K562 (cell line): ENCODE measurements around the gene DUSP28. TPM values are rescaled to one million over a fixed set of nuclear protein-coding genes. Genes with fewer than 3 reads are reported as not detected.

ENCODE experiments used
- HCFC1 ChIP-seq: IDR thresholded peaks from 2 replicates; pipeline ENCODE4 v1.6.1; 2012; ENCODE audit warnings: low read depth, low read length, improper control_type of control experiment
- KDM1A ChIP-seq, 2 experiments: fragments of 450-650 bp; IDR thresholded peaks; 2 replicates each; pipeline ENCODE4 v1.6.1; 2016; ENCODE audit warnings: mild to moderate bottlenecking in 2 of 2
- SIX5 ChIP-seq, 2 experiments: IDR thresholded peaks; 2 replicates each; pipeline ENCODE4 v1.6.1; 2011; ENCODE audit warnings: low read length in 2 of 2, borderline replicate concordance in 1 of 2, low read depth in 1 of 2, mild to moderate bottlenecking in 1 of 2, moderate library complexity in 1 of 2; ENCODE audit not compliant: insufficient read depth in 1 of 2
- polyA plus RNA-seq, 8 experiments: library from polyadenylated mRNA; depleted of rRNA in 4 of 8; stranded (reverse) in 5 of 8; unstranded in 3 of 8; fragments of >200 nt; fragmentation: Nextera tagmentation in 2 of 8; fragmentation: Illumina TruSeq in 1 of 8; extraction: Ambion mirVana in 2 of 8; extraction: Trizol in 1 of 8; gene quantifications; 2 replicates each; pipeline versions ENCODE4 v1.2.1 to v1.2.3, GENCODE V29; 2011 to 2014; ENCODE audit warnings: inconsistent platforms in 1 of 8, missing spikeins in 1 of 8
- total RNA-seq, 7 experiments: library from RNA; depleted of rRNA in 6 of 7; stranded (reverse); fragments of >200 nt in 6 of 7; fragmentation: Illumina TruSeq in 2 of 7; extraction: Trizol in 2 of 7; gene quantifications; 2 replicates each; pipeline versions ENCODE4 v1.2.1 to v1.2.3, GENCODE V29; 2011 to 2021; ENCODE audit warnings: low replicate concordance in 1 of 7
- TF ChIP-seq, protein P1 (sequence below): fragments of 450-650 bp; IDR thresholded peaks from 2 replicates; pipeline ENCODE4 v1.6.1; 2016; ENCODE audit warnings: mild to moderate bottlenecking, moderate library complexity
- TF ChIP-seq, protein P2 (sequence below): fragments of 200-800 bp; sonication (Bioruptor generic); IDR thresholded peaks from 2 replicates; pipeline ENCODE4 v1.6.1; 2017; ENCODE audit warnings: missing genetic modification characterization, missing compliant biosample characterization

DUSP28 gene
- total and polyA plus RNA-seq, 9 of the 15 experiments (the other 6 are each of a cell fraction or from before 2014, with no cell fraction given): 2.8 to 8.1 (median 4.2) TPM

- TF ChIP-seq, protein P1, sequence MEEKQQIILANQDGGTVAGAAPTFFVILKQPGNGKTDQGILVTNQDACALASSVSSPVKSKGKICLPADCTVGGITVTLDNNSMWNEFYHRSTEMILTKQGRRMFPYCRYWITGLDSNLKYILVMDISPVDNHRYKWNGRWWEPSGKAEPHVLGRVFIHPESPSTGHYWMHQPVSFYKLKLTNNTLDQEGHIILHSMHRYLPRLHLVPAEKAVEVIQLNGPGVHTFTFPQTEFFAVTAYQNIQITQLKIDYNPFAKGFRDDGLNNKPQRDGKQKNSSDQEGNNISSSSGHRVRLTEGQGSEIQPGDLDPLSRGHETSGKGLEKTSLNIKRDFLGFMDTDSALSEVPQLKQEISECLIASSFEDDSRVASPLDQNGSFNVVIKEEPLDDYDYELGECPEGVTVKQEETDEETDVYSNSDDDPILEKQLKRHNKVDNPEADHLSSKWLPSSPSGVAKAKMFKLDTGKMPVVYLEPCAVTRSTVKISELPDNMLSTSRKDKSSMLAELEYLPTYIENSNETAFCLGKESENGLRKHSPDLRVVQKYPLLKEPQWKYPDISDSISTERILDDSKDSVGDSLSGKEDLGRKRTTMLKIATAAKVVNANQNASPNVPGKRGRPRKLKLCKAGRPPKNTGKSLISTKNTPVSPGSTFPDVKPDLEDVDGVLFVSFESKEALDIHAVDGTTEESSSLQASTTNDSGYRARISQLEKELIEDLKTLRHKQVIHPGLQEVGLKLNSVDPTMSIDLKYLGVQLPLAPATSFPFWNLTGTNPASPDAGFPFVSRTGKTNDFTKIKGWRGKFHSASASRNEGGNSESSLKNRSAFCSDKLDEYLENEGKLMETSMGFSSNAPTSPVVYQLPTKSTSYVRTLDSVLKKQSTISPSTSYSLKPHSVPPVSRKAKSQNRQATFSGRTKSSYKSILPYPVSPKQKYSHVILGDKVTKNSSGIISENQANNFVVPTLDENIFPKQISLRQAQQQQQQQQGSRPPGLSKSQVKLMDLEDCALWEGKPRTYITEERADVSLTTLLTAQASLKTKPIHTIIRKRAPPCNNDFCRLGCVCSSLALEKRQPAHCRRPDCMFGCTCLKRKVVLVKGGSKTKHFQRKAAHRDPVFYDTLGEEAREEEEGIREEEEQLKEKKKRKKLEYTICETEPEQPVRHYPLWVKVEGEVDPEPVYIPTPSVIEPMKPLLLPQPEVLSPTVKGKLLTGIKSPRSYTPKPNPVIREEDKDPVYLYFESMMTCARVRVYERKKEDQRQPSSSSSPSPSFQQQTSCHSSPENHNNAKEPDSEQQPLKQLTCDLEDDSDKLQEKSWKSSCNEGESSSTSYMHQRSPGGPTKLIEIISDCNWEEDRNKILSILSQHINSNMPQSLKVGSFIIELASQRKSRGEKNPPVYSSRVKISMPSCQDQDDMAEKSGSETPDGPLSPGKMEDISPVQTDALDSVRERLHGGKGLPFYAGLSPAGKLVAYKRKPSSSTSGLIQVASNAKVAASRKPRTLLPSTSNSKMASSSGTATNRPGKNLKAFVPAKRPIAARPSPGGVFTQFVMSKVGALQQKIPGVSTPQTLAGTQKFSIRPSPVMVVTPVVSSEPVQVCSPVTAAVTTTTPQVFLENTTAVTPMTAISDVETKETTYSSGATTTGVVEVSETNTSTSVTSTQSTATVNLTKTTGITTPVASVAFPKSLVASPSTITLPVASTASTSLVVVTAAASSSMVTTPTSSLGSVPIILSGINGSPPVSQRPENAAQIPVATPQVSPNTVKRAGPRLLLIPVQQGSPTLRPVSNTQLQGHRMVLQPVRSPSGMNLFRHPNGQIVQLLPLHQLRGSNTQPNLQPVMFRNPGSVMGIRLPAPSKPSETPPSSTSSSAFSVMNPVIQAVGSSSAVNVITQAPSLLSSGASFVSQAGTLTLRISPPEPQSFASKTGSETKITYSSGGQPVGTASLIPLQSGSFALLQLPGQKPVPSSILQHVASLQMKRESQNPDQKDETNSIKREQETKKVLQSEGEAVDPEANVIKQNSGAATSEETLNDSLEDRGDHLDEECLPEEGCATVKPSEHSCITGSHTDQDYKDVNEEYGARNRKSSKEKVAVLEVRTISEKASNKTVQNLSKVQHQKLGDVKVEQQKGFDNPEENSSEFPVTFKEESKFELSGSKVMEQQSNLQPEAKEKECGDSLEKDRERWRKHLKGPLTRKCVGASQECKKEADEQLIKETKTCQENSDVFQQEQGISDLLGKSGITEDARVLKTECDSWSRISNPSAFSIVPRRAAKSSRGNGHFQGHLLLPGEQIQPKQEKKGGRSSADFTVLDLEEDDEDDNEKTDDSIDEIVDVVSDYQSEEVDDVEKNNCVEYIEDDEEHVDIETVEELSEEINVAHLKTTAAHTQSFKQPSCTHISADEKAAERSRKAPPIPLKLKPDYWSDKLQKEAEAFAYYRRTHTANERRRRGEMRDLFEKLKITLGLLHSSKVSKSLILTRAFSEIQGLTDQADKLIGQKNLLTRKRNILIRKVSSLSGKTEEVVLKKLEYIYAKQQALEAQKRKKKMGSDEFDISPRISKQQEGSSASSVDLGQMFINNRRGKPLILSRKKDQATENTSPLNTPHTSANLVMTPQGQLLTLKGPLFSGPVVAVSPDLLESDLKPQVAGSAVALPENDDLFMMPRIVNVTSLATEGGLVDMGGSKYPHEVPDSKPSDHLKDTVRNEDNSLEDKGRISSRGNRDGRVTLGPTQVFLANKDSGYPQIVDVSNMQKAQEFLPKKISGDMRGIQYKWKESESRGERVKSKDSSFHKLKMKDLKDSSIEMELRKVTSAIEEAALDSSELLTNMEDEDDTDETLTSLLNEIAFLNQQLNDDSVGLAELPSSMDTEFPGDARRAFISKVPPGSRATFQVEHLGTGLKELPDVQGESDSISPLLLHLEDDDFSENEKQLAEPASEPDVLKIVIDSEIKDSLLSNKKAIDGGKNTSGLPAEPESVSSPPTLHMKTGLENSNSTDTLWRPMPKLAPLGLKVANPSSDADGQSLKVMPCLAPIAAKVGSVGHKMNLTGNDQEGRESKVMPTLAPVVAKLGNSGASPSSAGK: peak; percentile 56
- TF ChIP-seq, protein P2, sequence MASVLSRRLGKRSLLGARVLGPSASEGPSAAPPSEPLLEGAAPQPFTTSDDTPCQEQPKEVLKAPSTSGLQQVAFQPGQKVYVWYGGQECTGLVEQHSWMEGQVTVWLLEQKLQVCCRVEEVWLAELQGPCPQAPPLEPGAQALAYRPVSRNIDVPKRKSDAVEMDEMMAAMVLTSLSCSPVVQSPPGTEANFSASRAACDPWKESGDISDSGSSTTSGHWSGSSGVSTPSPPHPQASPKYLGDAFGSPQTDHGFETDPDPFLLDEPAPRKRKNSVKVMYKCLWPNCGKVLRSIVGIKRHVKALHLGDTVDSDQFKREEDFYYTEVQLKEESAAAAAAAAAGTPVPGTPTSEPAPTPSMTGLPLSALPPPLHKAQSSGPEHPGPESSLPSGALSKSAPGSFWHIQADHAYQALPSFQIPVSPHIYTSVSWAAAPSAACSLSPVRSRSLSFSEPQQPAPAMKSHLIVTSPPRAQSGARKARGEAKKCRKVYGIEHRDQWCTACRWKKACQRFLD (CRISPR knock-in tag): 0 out of 2 replicates have a peak, but pooled peaks have one; percentile 66
- TF ChIP-seq HCFC1: peak; percentile 96
- peak; percentile 87 to 88 for TF ChIP-seq SIX5 (IDR thresholded peaks at IDR 0.05; ENCODE audit: borderline replicate concordance in 1 of 2, insufficient read depth in 1 of 2, low read depth in 1 of 2, low read length in 2 of 2)
- TF ChIP-seq KDM1A (IDR thresholded peaks at IDR 0.05): peak in 1 of 2 experiments; percentile 55; a peak in 1 of 4 replicates
These were observed 26.2 kb downstream of the DUSP28 start, which contains the start of gene CAPN10 (continued) for GRCh38 chr2:240586198-240586918.
